GM12873 (cell line): ENCODE results near the gene SUCO.

Source experiments
- TF ChIP-seq, protein P1 (sequence below): IDR thresholded peaks from 2 replicates; pipeline ENCODE4 v1.5.1; 2012; ENCODE audit warnings: low read depth, mild to moderate bottlenecking, moderate library complexity, low read length, control low read depth; ENCODE audit not compliant: insufficient read depth; ENCODE audit errors: missing control alignments

The SUCO gene

DNA sequence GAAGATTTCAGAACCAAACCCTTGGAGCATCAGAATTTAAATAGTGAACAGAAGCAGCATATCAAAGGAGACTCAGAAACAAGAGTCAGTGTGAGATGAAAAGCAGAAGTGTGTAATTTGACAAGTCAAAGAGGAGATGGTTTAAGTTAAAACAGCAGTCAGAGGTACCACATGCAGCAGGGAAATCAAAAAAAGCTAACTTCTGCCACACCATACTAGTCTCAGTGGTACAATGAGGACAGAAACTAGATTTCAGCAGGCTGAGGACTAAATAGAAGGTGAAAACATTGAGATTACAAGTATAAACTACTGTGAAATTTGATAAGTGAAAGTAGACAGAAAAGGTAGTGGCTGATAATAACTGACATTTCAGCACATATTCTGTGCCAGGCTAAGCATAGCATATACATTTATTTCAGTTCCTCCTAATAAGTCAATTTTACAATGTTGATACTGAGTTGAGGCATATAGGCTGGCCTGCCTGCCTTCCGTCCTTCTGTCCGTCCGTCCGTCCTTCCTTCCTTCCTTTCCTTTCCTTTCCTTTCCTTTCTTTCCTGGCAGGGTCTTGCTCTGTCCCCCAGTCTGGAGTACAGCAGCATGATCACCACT is 12.6 kb downstream of the SUCO start:
- TF ChIP-seq, protein P1, sequence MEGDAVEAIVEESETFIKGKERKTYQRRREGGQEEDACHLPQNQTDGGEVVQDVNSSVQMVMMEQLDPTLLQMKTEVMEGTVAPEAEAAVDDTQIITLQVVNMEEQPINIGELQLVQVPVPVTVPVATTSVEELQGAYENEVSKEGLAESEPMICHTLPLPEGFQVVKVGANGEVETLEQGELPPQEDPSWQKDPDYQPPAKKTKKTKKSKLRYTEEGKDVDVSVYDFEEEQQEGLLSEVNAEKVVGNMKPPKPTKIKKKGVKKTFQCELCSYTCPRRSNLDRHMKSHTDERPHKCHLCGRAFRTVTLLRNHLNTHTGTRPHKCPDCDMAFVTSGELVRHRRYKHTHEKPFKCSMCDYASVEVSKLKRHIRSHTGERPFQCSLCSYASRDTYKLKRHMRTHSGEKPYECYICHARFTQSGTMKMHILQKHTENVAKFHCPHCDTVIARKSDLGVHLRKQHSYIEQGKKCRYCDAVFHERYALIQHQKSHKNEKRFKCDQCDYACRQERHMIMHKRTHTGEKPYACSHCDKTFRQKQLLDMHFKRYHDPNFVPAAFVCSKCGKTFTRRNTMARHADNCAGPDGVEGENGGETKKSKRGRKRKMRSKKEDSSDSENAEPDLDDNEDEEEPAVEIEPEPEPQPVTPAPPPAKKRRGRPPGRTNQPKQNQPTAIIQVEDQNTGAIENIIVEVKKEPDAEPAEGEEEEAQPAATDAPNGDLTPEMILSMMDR, result no peak

DNA sequence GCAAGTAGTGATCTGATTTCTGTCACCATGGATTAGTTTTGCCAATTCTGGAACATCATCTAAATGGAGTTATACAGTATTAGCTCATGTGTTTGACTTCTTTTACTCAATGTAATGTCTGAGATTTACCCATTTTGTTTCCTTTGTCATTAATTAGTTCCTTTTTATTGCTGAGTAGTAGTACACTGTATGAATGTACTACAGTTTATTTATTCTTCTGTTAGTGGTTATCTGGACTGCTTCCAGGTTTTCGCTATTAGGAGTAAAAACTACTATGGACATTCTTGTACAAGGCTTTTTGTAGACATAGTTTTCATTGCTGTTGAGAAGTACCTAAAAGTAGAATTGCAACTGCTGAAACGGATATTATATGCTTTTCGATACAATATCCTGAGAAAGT is 14.1 kb downstream of the SUCO start:
- TF ChIP-seq, protein P1, result no peak

DNA sequence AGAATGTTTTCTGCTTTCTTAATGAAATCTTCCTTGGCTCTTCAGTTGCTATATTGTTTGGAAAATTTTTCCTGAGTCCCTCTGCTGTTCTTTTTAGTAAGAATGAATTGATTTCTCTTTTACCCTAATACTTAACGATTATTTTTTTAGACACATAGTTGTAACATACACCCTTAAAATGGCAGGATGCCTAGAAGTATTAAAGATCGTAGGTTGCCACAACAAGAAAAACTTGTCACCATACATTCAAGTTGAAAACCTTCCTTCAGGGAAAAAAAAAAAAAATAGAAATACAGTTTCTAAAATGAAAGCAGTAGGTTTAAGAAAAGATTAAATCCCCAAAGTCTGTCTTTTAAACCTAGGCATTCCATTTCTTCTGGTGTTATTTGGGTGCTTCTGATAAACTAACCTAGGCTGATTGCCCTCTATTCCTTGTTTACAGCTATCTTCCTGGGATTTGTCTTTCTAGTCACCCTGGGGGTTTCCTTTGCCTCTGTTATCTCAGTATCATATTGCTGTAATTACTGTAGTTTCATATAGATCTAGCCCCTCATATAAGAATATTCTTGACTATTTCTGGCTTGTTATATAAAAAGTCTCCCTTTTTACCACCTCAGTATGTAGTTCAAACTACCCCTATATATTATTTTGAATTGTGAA is 16.8 kb downstream of the SUCO start:
- TF ChIP-seq, protein P1, result no peak

DNA sequence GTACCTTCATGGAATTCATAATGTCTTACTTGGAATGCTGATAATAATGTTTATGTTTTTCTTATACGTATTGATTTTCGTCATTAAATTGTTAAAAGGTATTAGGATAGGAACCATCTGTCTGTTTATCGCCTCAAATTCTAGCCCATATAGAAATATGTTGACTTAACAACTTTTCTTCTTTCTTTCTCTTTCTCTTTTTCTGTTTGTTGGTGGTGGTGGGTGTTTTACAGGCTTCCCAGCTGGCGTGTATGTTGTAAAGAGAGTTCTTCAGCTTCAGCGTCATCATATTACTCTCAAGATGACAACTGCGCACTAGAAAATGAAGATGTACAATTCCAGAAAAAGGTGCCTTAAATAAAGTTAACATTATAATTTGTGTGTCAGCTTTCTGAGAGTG is 18.3 kb downstream of the SUCO start:
- TF ChIP-seq, protein P1, result no peak

DNA sequence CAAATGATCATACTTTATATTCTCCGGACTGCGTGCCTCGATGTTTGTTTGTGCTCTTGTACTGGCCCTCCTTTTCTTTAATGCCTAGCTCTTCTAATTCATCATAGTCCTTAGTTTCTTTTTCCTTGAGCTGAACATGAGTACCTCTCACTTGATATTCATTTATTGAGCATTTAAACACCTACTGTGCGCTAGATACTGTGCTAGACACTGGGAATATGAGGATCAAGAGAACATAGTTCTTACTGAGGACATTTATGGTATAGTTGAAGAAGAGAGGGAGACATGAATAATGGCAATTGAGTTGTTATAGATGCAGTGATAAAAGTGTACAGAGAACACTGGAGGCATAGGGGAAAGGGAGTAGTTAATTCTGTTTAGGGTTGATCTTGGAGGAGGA is 22.0 kb downstream of the SUCO start:
- TF ChIP-seq, protein P1, result no peak

DNA sequence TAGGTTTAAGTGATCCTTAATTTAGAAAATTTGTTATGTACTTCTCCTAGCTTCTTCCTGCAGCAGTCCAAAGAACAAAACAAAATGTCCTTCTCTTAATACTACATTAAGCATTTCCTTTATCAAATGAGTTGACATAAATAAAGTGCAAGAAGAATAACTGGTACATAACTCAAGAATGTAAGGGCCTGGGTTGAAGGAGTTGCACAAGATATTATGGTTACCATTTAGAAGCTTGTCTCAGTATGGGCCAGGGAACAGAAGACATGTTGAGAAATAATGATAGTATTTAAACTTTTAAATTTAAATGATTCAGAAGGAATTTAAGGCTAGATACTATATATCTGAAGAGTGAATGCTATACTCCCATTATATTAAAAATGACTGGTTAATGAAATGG is 23.5 kb downstream of the SUCO start:
- TF ChIP-seq, protein P1, result no peak

DNA sequence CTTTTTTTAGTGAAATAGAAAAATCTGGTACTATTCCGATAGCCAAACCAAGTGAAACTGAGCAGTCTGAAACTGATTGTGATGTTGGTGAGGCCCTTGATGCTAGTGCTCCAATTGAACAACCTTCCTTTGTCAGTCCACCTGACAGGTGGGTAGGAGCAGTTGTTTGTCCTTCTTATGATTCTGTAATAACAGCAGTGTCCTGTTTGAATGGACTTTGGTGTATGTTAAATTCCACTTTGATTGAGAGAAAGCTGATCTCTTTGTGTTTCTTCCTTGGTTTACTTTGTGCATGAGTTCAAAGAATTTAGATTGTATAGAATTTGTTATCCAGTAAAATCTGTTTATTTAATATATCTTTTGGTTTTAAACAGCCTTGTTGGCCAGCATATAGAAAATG is 24.3 kb downstream of the SUCO start:
- TF ChIP-seq, protein P1, result no peak
